GM18951 (cell line): ENCODE data around the gene RGS7.
"Not testable (repeated sequence)": the region's sequence is repeated elsewhere in the genome, so short reads cannot be mapped to it uniquely, and the experiment has no call there.

Experiments used
- POLR2A ChIP-seq: IDR thresholded peaks from 4 replicates; pipeline ENCODE4 v1.6.1; 2011; ENCODE audit warnings: mild to moderate bottlenecking; ENCODE audit not compliant: insufficient read length, insufficient read depth; ENCODE audit errors: extremely low read depth
- in situ Hi-C: fragments of 300-500 bp; cut with MboI; formaldehyde crosslinking; loops from one replicate; pipeline ENCODE4 v1.12.0; 2022; ENCODE audit warnings: low sequenced_read_pairs, mixed read lengths, inconsistent platforms; ENCODE audit not compliant: unreplicated experiment

Gene RGS7

DNA sequence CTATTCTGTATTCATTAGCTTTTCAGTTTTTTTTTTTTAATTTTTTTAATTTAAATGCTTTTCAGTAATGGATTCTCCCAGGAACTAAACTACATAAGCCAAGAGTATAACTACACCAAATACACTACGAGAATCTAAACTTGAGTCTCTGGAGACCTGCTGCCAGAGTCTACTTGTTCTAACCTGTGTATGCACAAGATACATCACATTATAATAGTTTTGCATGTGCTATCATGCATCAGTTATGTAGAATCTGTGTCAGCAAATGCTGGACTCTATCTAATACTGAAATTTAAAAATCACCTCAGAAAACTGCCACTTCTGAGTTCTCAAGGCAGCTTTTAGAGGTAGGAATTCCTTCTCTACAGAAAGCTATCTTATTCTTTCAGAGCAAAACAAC lies 598.7 kb downstream of the RGS7 start:
- in situ Hi-C loops, result no loop called here
- no peak for TF ChIP-seq POLR2A

GRCh38 chr1:240747907-240748306 lies 609.1 kb downstream of the RGS7 start:
- in situ Hi-C loops, result no loop called here
- TF ChIP-seq POLR2A, result no peak

- in situ Hi-C loops, result no loop called here
- no peak for TF ChIP-seq POLR2A
These were observed 613.3 kb downstream of the RGS7 start for GRCh38 chr1:240743705-240744104.

DNA sequence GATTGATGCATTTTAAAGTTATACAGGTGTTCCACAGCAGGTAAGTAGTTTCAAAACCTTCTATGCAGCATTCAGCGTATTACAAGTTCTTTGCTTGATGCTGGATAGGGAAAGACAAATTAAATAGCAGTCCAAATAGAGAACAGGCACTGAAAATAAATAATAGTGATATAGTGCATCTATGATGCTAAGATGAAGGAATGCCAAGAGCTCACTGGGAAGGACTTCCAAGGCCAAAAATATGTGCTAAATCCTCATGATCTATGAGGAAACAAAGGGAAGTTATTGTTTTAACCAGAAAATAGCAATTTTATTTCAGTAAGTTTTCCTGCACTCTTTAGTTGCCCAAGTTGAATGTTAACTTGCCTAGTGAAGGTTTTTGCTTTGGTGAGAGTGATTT lies 617.3 kb downstream of the RGS7 start:
- TF ChIP-seq POLR2A, result no peak
- in situ Hi-C loops, result no loop called here

DNA sequence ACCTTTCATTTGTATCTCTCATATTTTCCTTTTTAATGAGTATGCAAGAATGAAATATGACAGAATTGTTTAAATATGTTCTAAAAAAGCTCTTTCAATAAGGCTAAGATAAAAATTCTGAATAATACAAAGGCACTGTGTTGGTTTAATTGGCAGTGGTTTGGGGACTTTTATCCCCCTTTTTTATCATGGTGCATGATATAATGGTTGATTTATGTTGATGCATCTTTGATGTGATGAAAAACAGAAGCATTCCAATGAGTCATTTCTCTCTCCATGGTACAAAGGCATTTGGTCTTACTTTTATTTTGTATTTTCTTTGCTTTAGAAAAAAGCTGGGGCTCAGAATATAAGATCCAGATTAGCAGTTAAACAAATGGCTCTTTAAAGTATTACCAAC lies 617.9 kb downstream of the RGS7 start:
- in situ Hi-C loops, result no loop called here
- TF ChIP-seq POLR2A, result no peak

- in situ Hi-C loops, result no loop called here
- no peak for TF ChIP-seq POLR2A
These were observed 619.2 kb downstream of the RGS7 start for GRCh38 chr1:240737766-240738265.

- no peak for TF ChIP-seq POLR2A
- in situ Hi-C loops, result no loop called here
These were observed 619.7 kb downstream of the RGS7 start for GRCh38 chr1:240737298-240737697.

GRCh38 chr1:240734705-240735104 lies 622.3 kb downstream of the RGS7 start:
- in situ Hi-C loops, result not testable (repeated sequence)

- TF ChIP-seq POLR2A, result no peak
- in situ Hi-C loops, result no loop called here
These were observed 623.0 kb downstream of the RGS7 start for GRCh38 chr1:240734001-240734400.

DNA sequence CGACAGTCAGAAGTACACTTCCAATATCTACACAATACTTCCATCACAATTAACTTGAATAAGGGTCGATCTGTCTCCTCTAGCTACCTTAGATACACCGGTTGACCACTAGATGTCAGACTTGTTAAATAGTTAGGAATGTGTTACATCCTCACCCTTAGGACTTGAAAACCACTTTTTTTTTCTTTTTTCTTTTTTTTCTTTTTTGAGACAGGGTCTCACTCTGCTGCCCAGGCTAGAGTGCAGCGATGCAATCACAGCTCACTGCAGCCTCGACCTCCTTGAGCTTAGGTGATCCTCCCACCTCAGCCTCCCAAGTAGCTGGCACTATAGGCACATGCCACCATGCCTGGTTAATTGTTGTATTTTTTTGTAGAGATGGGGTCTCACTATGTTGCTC lies 624.6 kb downstream of the RGS7 start:
- TF ChIP-seq POLR2A, result no peak
- in situ Hi-C loops, result no loop called here
